CD14-positive monocyte (primary cell): Measurements from ENCODE around the gene OVCA2. TPM values are rescaled to one million over a fixed set of nuclear protein-coding genes. Genes with fewer than 3 reads are reported as not detected.
A peak's percentile ranks its signal among the peaks of the same experiment; 100 is the strongest.

Source experiments
- DNase-seq, 3 donors: peaks; one replicate each; pipeline ENCODE4 v3.0.0-alpha.2; 2011 to 2022
- H2AFZ ChIP-seq: 2 replicates; pipeline ENCODE4 v1.6.0; 2012; ENCODE audit warnings: mild to moderate bottlenecking, low read depth, low read length, inconsistent platforms; ENCODE audit not compliant: insufficient read depth, poor library complexity, severe bottlenecking
- H3K27ac ChIP-seq, 2 donors: 1 replicate in 1 of 2; 2 replicates in 1 of 2; pipeline ENCODE4 v1.5.1; 2012 to 2013; ENCODE audit warnings: low read length in 2 of 2, control low read depth in 1 of 2, inconsistent platforms in 1 of 2, low read depth in 1 of 2, mild to moderate bottlenecking in 1 of 2
- H3K27me3 ChIP-seq, 2 donors: one replicate each; pipeline versions ENCODE4 v1.6.0 to v1.6.1; 2011 to 2013; ENCODE audit warnings: low read length in 2 of 2; ENCODE audit not compliant: control insufficient read depth in 2 of 2, insufficient read depth in 2 of 2
- H3K36me3 ChIP-seq, 2 donors: replicated peaks in 1 of 2; 1 replicate in 1 of 2; 2 replicates in 1 of 2; pipeline versions ENCODE4 v1.5.1 to v1.6.1; 2012 to 2013; ENCODE audit warnings: low read length in 2 of 2, control low read depth in 1 of 2, inconsistent platforms in 1 of 2, mild to moderate bottlenecking in 1 of 2; ENCODE audit not compliant: insufficient read depth in 2 of 2, control insufficient read depth in 1 of 2
- H3K4me1 ChIP-seq, 2 donors: 1 replicate in 1 of 2; 2 replicates in 1 of 2; pipeline versions ENCODE4 v1.5.1 to v1.6.1; 2012 to 2013; ENCODE audit warnings: low read length in 2 of 2, control low read depth in 1 of 2, inconsistent platforms in 1 of 2, mild to moderate bottlenecking in 1 of 2, moderate library complexity in 1 of 2; ENCODE audit not compliant: insufficient read depth in 2 of 2, control insufficient read depth in 1 of 2
- H3K4me2 ChIP-seq: replicated peaks from 2 replicates; pipeline ENCODE3; 2012; ENCODE audit warnings: low read length, moderate library complexity, mild to moderate bottlenecking; ENCODE audit not compliant: poor library complexity, severe bottlenecking; ENCODE audit errors: extremely low read depth
- H3K4me3 ChIP-seq, 3 experiments: fragments of 200-600 bp in 1 of 3; sonication (generic) in 1 of 3; replicated peaks in 1 of 3; 1 replicate in 2 of 3; 2 replicates in 1 of 3; pipeline ENCODE4 v1.5.1; 2011 to 2013; ENCODE audit warnings: low read length in 3 of 3, mild to moderate bottlenecking in 3 of 3, control low read depth in 2 of 3, low read depth in 2 of 3, inconsistent platforms in 1 of 3, moderate library complexity in 1 of 3
- H3K79me2 ChIP-seq: 2 replicates; pipeline ENCODE4 v1.6.0; 2012; ENCODE audit warnings: mild to moderate bottlenecking, control low read depth, inconsistent platforms, low read length, moderate library complexity; ENCODE audit not compliant: insufficient read depth
- H3K9ac ChIP-seq: 2 replicates; pipeline ENCODE4 v1.6.0; 2017; ENCODE audit warnings: low read length, mild to moderate bottlenecking; ENCODE audit not compliant: insufficient read depth, poor library complexity, severe bottlenecking
- H3K9me3 ChIP-seq, 2 donors: replicated peaks in 1 of 2; 1 replicate in 1 of 2; 2 replicates in 1 of 2; pipeline versions ENCODE4 v1.5.1 to v1.6.1; 2012 to 2013; ENCODE audit warnings: low read length in 2 of 2, control low read depth in 1 of 2; ENCODE audit not compliant: control insufficient read depth in 1 of 2, insufficient read depth in 1 of 2
- H4K20me1 ChIP-seq: 2 replicates; pipeline ENCODE4 v1.6.0; 2012; ENCODE audit warnings: mild to moderate bottlenecking, low read length, control low read depth, moderate library complexity; ENCODE audit not compliant: insufficient read depth
- H3K27ac Mint-ChIP-seq, 7 donors: one replicate each; pipeline ENCODE4 v1.8.0; 2020; ENCODE audit warnings: mild to moderate bottlenecking in 7 of 7, mixed read lengths in 7 of 7, moderate library complexity in 6 of 7, inconsistent platforms in 2 of 7
- H3K27me3 Mint-ChIP-seq, 3 donors: one replicate each; pipeline ENCODE4 v1.8.0; 2021 to 2022; ENCODE audit warnings: low read depth in 3 of 3, mild to moderate bottlenecking in 3 of 3, mixed read lengths in 3 of 3, moderate library complexity in 3 of 3, inconsistent platforms in 1 of 3
- H3K36me3 Mint-ChIP-seq, 2 donors: one replicate each; pipeline ENCODE4 v1.8.0; 2020; ENCODE audit warnings: mixed read lengths in 2 of 2, inconsistent platforms in 1 of 2, mild to moderate bottlenecking in 1 of 2
- H3K4me1 Mint-ChIP-seq: one replicate; pipeline ENCODE4 v1.8.0; 2020; ENCODE audit warnings: mild to moderate bottlenecking, mixed read lengths
- H3K4me3 Mint-ChIP-seq, 2 donors: one replicate each; pipeline ENCODE4 v1.8.0; 2020; ENCODE audit warnings: mild to moderate bottlenecking in 2 of 2, mixed read lengths in 2 of 2, moderate library complexity in 1 of 2
- H3K9me3 Mint-ChIP-seq, 7 donors: one replicate each; pipeline ENCODE4 v1.8.0; 2020 to 2022; ENCODE audit warnings: mixed read lengths in 7 of 7, mild to moderate bottlenecking in 6 of 7, moderate library complexity in 6 of 7, inconsistent platforms in 2 of 7
- whole genome bisulfite sequencing: methylation state at CpG from one replicate; pipeline ENCODE4 v1.1.5; 2013; ENCODE audit warnings: missing lambda C conversion rate; ENCODE audit not compliant: insufficient coverage; 5-methylcytosine and 5-hydroxymethylcytosine counted together
- intact Hi-C, 2 donors: fragments of 100-400 bp; cut with micrococcal nuclease; formaldehyde crosslinking; loops; one replicate each; pipeline versions ENCODE4 v1.15.0 to v1.15.1; 2023
- polyA minus RNA-seq: library from RNA; depleted of rRNA, polyadenylated mRNA; stranded (reverse); fragments of >200 nt; gene quantifications from 2 replicates; pipeline ENCODE4 v1.2.3, GENCODE V29; 2012
- polyA plus RNA-seq, 3 donors: library from polyadenylated mRNA; depleted of rRNA in 1 of 3; unstranded in 2 of 3; stranded (reverse) in 1 of 3; fragments of 300-500 nt in 2 of 3; fragments of >200 nt in 1 of 3; fragmentation: Illumina TruSeq in 2 of 3; gene quantifications; 1 replicate in 2 of 3; 2 replicates in 1 of 3; pipeline ENCODE4 v1.2.3, GENCODE V29; 2012 to 2021
- total RNA-seq, 12 experiments: library from RNA in 1 of 12; stranded (reverse) in 1 of 12; fragments of 120-200 nt in 1 of 12; gene quantifications; one replicate each; pipeline ENCODE4 v1.2.4 and lab custom pipeline; 2013 to 2026; ENCODE audit warnings: mixed read lengths in 6 of 12, inconsistent platforms in 1 of 12
- TF ChIP-seq, protein P1 (sequence below): fragments of 200-600 bp; IDR thresholded peaks from one replicate; pipeline ENCODE4 v1.8.0; 2022; ENCODE audit warnings: antibody characterized with exemption, mild to moderate bottlenecking

OVCA2 gene
- total RNA-seq (2013) = 41.8 TPM
- polyA plus RNA-seq = 10 to 100 TPM; 30.5 to 94.9 (median 69.1) TPM
- polyA minus RNA-seq = 28.0 and 49.3 TPM in 2 replicates
- total RNA-seq (lab: John Stamatoyannopoulos, UW) = 0 reads per million in 11 experiments

DNA sequence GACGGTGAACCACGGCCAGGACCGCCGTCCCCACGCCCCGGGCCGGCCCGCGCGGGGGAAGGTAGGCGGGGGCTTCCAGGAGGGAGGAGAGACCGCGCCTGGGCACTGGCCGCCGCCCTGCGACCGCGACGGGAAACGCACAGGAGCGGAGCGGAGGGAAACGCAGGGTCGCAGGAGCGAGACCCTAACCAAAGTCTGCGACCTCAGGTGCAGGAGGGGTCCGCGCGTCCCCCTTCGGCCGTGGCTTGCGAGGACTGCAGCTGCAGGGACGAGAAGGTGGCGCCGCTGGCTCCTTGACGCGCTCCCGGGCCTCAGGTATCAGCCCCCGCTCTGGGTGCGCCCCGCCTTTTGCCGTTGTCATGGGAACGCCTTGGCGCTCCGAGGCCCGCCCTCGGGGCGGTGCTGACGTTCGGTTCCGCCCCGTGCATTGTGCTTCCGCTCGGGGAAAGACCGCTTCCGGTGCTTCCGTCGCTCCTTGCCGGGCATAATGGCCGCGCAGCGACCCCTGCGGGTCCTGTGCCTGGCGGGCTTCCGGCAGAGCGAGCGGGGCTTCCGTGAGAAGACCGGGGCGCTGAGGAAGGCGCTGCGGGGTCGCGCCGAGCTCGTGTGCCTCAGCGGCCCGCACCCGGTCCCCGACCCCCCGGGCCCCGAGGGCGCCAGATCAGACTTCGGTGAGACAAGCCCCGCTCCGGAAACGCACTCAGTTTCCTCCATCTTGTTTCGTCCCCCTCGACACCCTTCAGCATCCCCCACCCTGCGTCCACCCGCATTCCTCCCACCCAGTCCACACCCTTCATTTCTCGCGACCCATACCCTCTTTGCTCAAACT lies at the start of gene OVCA2:
TSS of gene OVCA2 (plus strand) at position 462 of the 829 bp plus-strand sequence. CDS start at position 488, 26 bp downstream.
- DNase-seq = peak; percentile 89 to 91 (median 90)
- Mint-ChIP-seq H3K27ac (peak within 1 kb of the TSS; percentile 76 to 98 (median 95)), H3K27me3 (peaks cover 3 to 5% (median 4%) of the 10 kb centered on the region in 3 donors), H3K4me3 (peak within 1 kb of the TSS; percentile 89 to 96), H3K36me3 (peaks cover 31 to 42% of the 10 kb centered on the region in 2 donors), H3K4me1 (peaks cover 15% of the 10 kb centered on the region), H3K9me3 (no peaks in the 10 kb centered on the region)
- Histone ChIP-seq H4K20me1 (peaks cover 4% of the 10 kb centered on the region), H3K4me2 (peak within 1 kb of the TSS; percentile 86), H3K9me3 (no peaks in the 10 kb centered on the region), H3K4me1 (peaks cover 15 to 18% of the 10 kb centered on the region in 2 donors), H3K36me3 (peaks cover 10 to 30% of the 10 kb centered on the region in 2 donors), H3K27ac (peak within 1 kb of the TSS; percentile 41 to 85), H3K9ac (peak within 1 kb of the TSS; percentile 87), H3K4me3 (peak within 1 kb of the TSS; percentile 72 to 88 (median 79)), H3K79me2 (peaks cover 16% of the 10 kb centered on the region), H2AFZ (peak within 1 kb of the TSS; percentile 81), H3K27me3 (no peaks in the 10 kb centered on the region)
- under 1% methylated on average over 92 of the region's 93 CpGs for WGBS
- intact Hi-C loops = no loop called here
- TF ChIP-seq, protein P1, sequence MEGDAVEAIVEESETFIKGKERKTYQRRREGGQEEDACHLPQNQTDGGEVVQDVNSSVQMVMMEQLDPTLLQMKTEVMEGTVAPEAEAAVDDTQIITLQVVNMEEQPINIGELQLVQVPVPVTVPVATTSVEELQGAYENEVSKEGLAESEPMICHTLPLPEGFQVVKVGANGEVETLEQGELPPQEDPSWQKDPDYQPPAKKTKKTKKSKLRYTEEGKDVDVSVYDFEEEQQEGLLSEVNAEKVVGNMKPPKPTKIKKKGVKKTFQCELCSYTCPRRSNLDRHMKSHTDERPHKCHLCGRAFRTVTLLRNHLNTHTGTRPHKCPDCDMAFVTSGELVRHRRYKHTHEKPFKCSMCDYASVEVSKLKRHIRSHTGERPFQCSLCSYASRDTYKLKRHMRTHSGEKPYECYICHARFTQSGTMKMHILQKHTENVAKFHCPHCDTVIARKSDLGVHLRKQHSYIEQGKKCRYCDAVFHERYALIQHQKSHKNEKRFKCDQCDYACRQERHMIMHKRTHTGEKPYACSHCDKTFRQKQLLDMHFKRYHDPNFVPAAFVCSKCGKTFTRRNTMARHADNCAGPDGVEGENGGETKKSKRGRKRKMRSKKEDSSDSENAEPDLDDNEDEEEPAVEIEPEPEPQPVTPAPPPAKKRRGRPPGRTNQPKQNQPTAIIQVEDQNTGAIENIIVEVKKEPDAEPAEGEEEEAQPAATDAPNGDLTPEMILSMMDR = peak; percentile 41

DNA sequence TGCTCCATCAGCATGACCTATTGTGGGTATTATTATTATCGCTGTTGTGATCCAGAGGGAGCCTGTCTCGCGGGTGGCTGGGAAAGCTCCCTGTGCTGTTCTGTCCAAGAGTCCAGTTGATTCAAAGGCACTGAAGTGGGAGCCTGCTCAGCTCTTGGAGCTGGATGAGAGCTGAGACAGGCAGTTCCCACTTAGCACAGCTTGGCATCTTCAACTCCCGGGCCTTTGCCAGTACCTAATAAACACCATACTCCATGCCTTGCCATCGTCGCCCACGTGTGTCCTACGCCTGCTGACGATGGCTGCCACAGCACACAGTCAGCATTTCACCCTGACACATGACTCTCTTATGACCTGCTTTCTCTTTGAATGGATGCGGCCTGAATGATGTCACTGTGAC lies 49.3 kb upstream of the OVCA2 start:
- intact Hi-C loops = no loop called here
- Histone ChIP-seq H3K9me3 (no peaks in the 10 kb centered on the region), H3K4me1 (no peaks in the 10 kb centered on the region), H3K9ac (no peak overlapping the region), H3K27me3 (peaks cover 5 to 21% of the 10 kb centered on the region in 2 donors), H3K36me3 (no peaks in the 10 kb centered on the region), H3K4me3 (no peak overlapping the region), H3K4me2 (no peak overlapping the region), H4K20me1 (no peaks in the 10 kb centered on the region), H3K79me2 (no peaks in the 10 kb centered on the region), H2AFZ (no peak overlapping the region), H3K27ac (no peak overlapping the region)
- Mint-ChIP-seq H3K36me3 (no peaks in the 10 kb centered on the region), H3K9me3 (peaks cover 0 to 6% (median 0%) of the 10 kb centered on the region in 7 donors), H3K4me1 (no peaks in the 10 kb centered on the region), H3K4me3 (no peak overlapping the region), H3K27ac (no peak overlapping the region), H3K27me3 (peaks cover 32 to 56% (median 33%) of the 10 kb centered on the region in 3 donors)
- TF ChIP-seq, protein P1 = no peak
- DNase-seq = no peak
- 95% methylated on average over 9 of the region's 10 CpGs for WGBS
